HepG2 (cell line): ENCODE results near the gene NR2F6. TPM values are rescaled to one million over a fixed set of nuclear protein-coding genes. Genes with fewer than 3 reads are reported as not detected.

ENCODE experiments used
- ATF3 ChIP-seq: sonication (generic); formaldehyde crosslinking; IDR thresholded peaks from 2 replicates; pipeline ENCODE4 v1.4.0; 2020; ENCODE audit warnings: missing genetic modification reagents
- ELF4 ChIP-seq: sonication (generic); formaldehyde crosslinking; IDR thresholded peaks from 2 replicates; pipeline ENCODE4 v1.5.0; 2020; ENCODE audit warnings: missing genetic modification reagents, mild to moderate bottlenecking, moderate library complexity, borderline replicate concordance
- HIC2 ChIP-seq: sonication (generic); formaldehyde crosslinking; IDR thresholded peaks from 2 replicates; pipeline ENCODE4 v1.9.0; 2022; ENCODE audit warnings: low read depth, missing genetic modification reagents
- IKZF1 ChIP-seq: fragments of 450-650 bp; IDR thresholded peaks from 2 replicates; pipeline ENCODE4 v1.7.1; 2016
- JARID2 ChIP-seq: sonication (generic); formaldehyde crosslinking; IDR thresholded peaks from 2 replicates; pipeline ENCODE4 v1.8.1; 2023; ENCODE audit warnings: missing genetic modification reagents, inconsistent platforms; ENCODE audit not compliant: insufficient replicate concordance
- NRL ChIP-seq: sonication (generic); formaldehyde crosslinking; IDR thresholded peaks from 2 replicates; pipeline ENCODE4 v1.5.0; 2020; ENCODE audit warnings: missing genetic modification reagents, mild to moderate bottlenecking, moderate library complexity, borderline replicate concordance
- PRDM10 ChIP-seq: sonication (generic); formaldehyde crosslinking; IDR thresholded peaks from 2 replicates; pipeline ENCODE4 v1.4.0; 2020; ENCODE audit warnings: low read depth, missing genetic modification reagents
- U2AF2 ChIP-seq: fragments of 200-400 bp; formaldehyde crosslinking; IDR thresholded peaks from 2 replicates; pipeline ENCODE4 v1.6.1; 2017; ENCODE audit warnings: low read depth, mild to moderate bottlenecking, low read length
- ZBTB10 ChIP-seq: sonication (generic); formaldehyde crosslinking; IDR thresholded peaks from 2 replicates; pipeline ENCODE4 v1.4.0; 2020; ENCODE audit warnings: missing genetic modification reagents, borderline replicate concordance
- ZFP62 ChIP-seq: sonication (generic); formaldehyde crosslinking; IDR thresholded peaks from 2 replicates; pipeline ENCODE4 v1.4.0; 2020; ENCODE audit warnings: missing genetic modification reagents
- ZFY ChIP-seq: sonication (generic); formaldehyde crosslinking; IDR thresholded peaks from 2 replicates; pipeline ENCODE4 v1.4.0; 2020; ENCODE audit warnings: missing genetic modification reagents
- ZNF124 ChIP-seq: sonication (generic); formaldehyde crosslinking; IDR thresholded peaks from 2 replicates; pipeline ENCODE4 v1.4.0; 2020; ENCODE audit warnings: missing genetic modification reagents
- ZNF512B ChIP-seq: sonication (generic); formaldehyde crosslinking; IDR thresholded peaks from 2 replicates; pipeline ENCODE4 v1.5.1; 2020; ENCODE audit warnings: missing genetic modification reagents, mild to moderate bottlenecking, borderline replicate concordance
- ZNF674 ChIP-seq: sonication (generic); formaldehyde crosslinking; IDR thresholded peaks from 2 replicates; pipeline ENCODE4 v1.5.0; 2020; ENCODE audit warnings: low read depth, mild to moderate bottlenecking, missing genetic modification reagents
- ZNF713 ChIP-seq: sonication (generic); formaldehyde crosslinking; IDR thresholded peaks from 2 replicates; pipeline ENCODE4 v1.4.0; 2020; ENCODE audit warnings: mild to moderate bottlenecking, missing genetic modification reagents
- ZNF720 ChIP-seq: sonication (generic); formaldehyde crosslinking; IDR thresholded peaks from 2 replicates; pipeline ENCODE4 v1.4.0; 2020; ENCODE audit warnings: missing genetic modification reagents
- ZNF839 ChIP-seq: sonication (generic); formaldehyde crosslinking; IDR thresholded peaks from 2 replicates; pipeline ENCODE4 v1.4.0; 2020; ENCODE audit warnings: missing genetic modification reagents, mild to moderate bottlenecking, borderline replicate concordance
- polyA plus RNA-seq, 8 experiments: library from polyadenylated mRNA; depleted of rRNA in 3 of 8; stranded (reverse) in 7 of 8; unstranded in 1 of 8; fragments of >200 nt; fragmentation: Illumina TruSeq in 4 of 8; extraction: Trizol in 4 of 8; gene quantifications; 2 replicates each; pipeline versions ENCODE4 v1.2.1 to v1.2.3, GENCODE V29; 2011 to 2016; ENCODE audit warnings: low read depth in 4 of 8, missing spikeins in 1 of 8, mixed read lengths in 1 of 8; ENCODE audit not compliant: insufficient read depth in 1 of 8
- total RNA-seq, 5 experiments: library from RNA; depleted of rRNA; stranded (reverse); fragments of >200 nt; fragmentation: Illumina TruSeq; extraction: Trizol; gene quantifications; 2 replicates each; pipeline ENCODE4 v1.2.3, GENCODE V29; 2016; ENCODE audit warnings: low read depth in 1 of 5

Gene NR2F6
- total and polyA plus RNA-seq, 2 of the 13 experiments (the other 11 are each of a cell fraction or from before 2014, with no cell fraction given): 30.9 to 72.4 TPM

- no peak for TF ChIP-seq ZNF512B
- peak; percentile 75 for TF ChIP-seq JARID2 (CRISPR knock-in tag)
- no peak for TF ChIP-seq ZNF713 (CRISPR knock-in tag)
- peak; percentile 80; the same call in 1 of the 2 replicates for TF ChIP-seq NRL
- peak; percentile 92 for TF ChIP-seq PRDM10 (CRISPR knock-in tag)
- 0 out of 2 replicates have a peak, but pooled peaks have one; percentile 49 for TF ChIP-seq ZNF124
- no peak for TF ChIP-seq IKZF1
- no peak for TF ChIP-seq ZFP62
- TF ChIP-seq ZNF839: no peak
- TF ChIP-seq ZFY (CRISPR knock-in tag): peak; percentile 89; the same call in 1 of the 2 replicates
- TF ChIP-seq ELF4: peak; percentile 97
- TF ChIP-seq U2AF2: no peak
- no peak for TF ChIP-seq ATF3 (CRISPR knock-in tag)
- TF ChIP-seq ZNF720: no peak
- no peak for TF ChIP-seq ZBTB10 (CRISPR knock-in tag)
- TF ChIP-seq ZNF674: no peak
- no peak; the same call in 1 of the 2 replicates for TF ChIP-seq HIC2
Measured at GRCh38 chr19:17215127-17215971, 30.4 kb downstream of the NR2F6 start, which contains the start of gene USE1 (continued).
